Pons (tissue), 1 donor: ENCODE results near the gene FOXO6.
A peak's percentile ranks its signal among the peaks of the same experiment; 100 is the strongest.

Experiments used
- DNase-seq: peaks from one replicate; pipeline ENCODE4 v3.0.0-alpha.2; 2016; ENCODE audit warnings: low spot score

The FOXO6 gene

GRCh38 chr1:41385398-41386195, 24.4 kb downstream of the FOXO6 start:
- DNase-seq: no peak

- DNase-seq: no peak
Observed at GRCh38 chr1:41386196-41386663, 25.0 kb downstream of the FOXO6 start.

- peak; percentile 31 for DNase-seq
Observed at GRCh38 chr1:41387667-41388091, 26.4 kb downstream of the FOXO6 start.

GRCh38 chr1:41388510-41388909, 27.3 kb downstream of the FOXO6 start:
- DNase-seq: no peak

- DNase-seq: no peak
Observed at GRCh38 chr1:41389009-41389408, 27.8 kb downstream of the FOXO6 start.

- DNase-seq: no peak
Observed at GRCh38 chr1:41390166-41390565, 28.9 kb downstream of the FOXO6 start.

GRCh38 chr1:41390573-41390972, 29.3 kb downstream of the FOXO6 start:
- DNase-seq: no peak

GRCh38 chr1:41391834-41392527, 30.7 kb downstream of the FOXO6 start:
- DNase-seq: no peak

GRCh38 chr1:41392528-41392924, 31.3 kb downstream of the FOXO6 start:
- no peak for DNase-seq

- DNase-seq: no peak
Observed at GRCh38 chr1:41393716-41394368, 32.6 kb downstream of the FOXO6 start.

GRCh38 chr1:41394369-41394744, 33.1 kb downstream of the FOXO6 start:
- no peak for DNase-seq

- DNase-seq: peak; percentile 17
Observed at GRCh38 chr1:41394959-41395956, 34.0 kb downstream of the FOXO6 start.

GRCh38 chr1:41396084-41396483, 34.9 kb downstream of the FOXO6 start:
- no peak for DNase-seq

- no peak for DNase-seq
Observed at GRCh38 chr1:41397020-41397419, 35.8 kb downstream of the FOXO6 start.

- DNase-seq: no peak
Observed at GRCh38 chr1:41397753-41398330, 36.6 kb downstream of the FOXO6 start.

GRCh38 chr1:41399145-41399795, 38.0 kb downstream of the FOXO6 start:
- DNase-seq: peak; percentile 41

- DNase-seq: no peak
Observed at GRCh38 chr1:41400225-41400624, 39.0 kb downstream of the FOXO6 start.

- DNase-seq: no peak
Observed at GRCh38 chr1:41401899-41402298, 40.7 kb downstream of the FOXO6 start.

- DNase-seq: no peak
Observed at GRCh38 chr1:41404308-41404761, 43.1 kb downstream of the FOXO6 start.

GRCh38 chr1:41407664-41408252, 46.5 kb downstream of the FOXO6 start:
- no peak for DNase-seq
